GM11168 (cell line): ENCODE results near the gene CTDSP1.

Experiments used
- in situ Hi-C: fragments of 300-500 bp; cut with MboI; formaldehyde crosslinking; loops from one replicate; pipeline ENCODE4 v1.12.0; 2022; ENCODE audit warnings: low sequenced_read_pairs; ENCODE audit not compliant: unreplicated experiment

Gene CTDSP1

GRCh38 chr2:218399391-218400166 lies at the start of gene CTDSP1:
Gene CTDSP1 (plus strand): TSS chr2:218399868. CDS start chr2:218400091, 223 bp downstream.
- in situ Hi-C loops: loop anchor here (10.0 kb wide), 1 partner anchor 95 kb away; no protein-coding TSS in a partner anchor

GRCh38 chr2:218354045-218354444 lies 45.6 kb upstream of the CTDSP1 start:
- in situ Hi-C loops: no loop called here

GRCh38 chr2:218354850-218355443 lies 44.7 kb upstream of the CTDSP1 start:
- in situ Hi-C loops: loop anchor here (5.0 kb wide), 1 partner anchor 53 kb away; no protein-coding TSS in a partner anchor

- in situ Hi-C loops: loop anchor here (5.0 kb wide), 1 partner anchor 55 kb away; no protein-coding TSS in a partner anchor
These were observed 42.2 kb upstream of the CTDSP1 start for GRCh38 chr2:218357236-218358177.

GRCh38 chr2:218360453-218360852 lies 39.2 kb upstream of the CTDSP1 start:
- in situ Hi-C loops: no loop called here

- in situ Hi-C loops: no loop called here
These were observed 37.1 kb upstream of the CTDSP1 start for GRCh38 chr2:218362606-218363005.

- in situ Hi-C loops: no loop called here
These were observed 35.9 kb upstream of the CTDSP1 start for GRCh38 chr2:218363736-218364135.

- in situ Hi-C loops: no loop called here
These were observed 35.5 kb upstream of the CTDSP1 start for GRCh38 chr2:218364196-218364595.

GRCh38 chr2:218366621-218367414 lies 32.9 kb upstream of the CTDSP1 start:
- in situ Hi-C loops: no loop called here

GRCh38 chr2:218367415-218368149 lies 32.1 kb upstream of the CTDSP1 start:
- in situ Hi-C loops: no loop called here

- in situ Hi-C loops: no loop called here
These were observed 31.5 kb upstream of the CTDSP1 start for GRCh38 chr2:218368150-218368528.

- in situ Hi-C loops: no loop called here
These were observed 31.0 kb upstream of the CTDSP1 start for GRCh38 chr2:218368621-218369153.

- in situ Hi-C loops: no loop called here
These were observed 30.3 kb upstream of the CTDSP1 start for GRCh38 chr2:218369330-218369729.

- in situ Hi-C loops: no loop called here
These were observed 29.1 kb upstream of the CTDSP1 start for GRCh38 chr2:218370410-218371063.

GRCh38 chr2:218371983-218372350 lies 27.7 kb upstream of the CTDSP1 start:
- in situ Hi-C loops: no loop called here

- in situ Hi-C loops: no loop called here
These were observed 24.9 kb upstream of the CTDSP1 start for GRCh38 chr2:218374795-218375194.

- in situ Hi-C loops: no loop called here
These were observed 24.5 kb upstream of the CTDSP1 start for GRCh38 chr2:218375212-218375611.

- in situ Hi-C loops: no loop called here
These were observed 21.6 kb upstream of the CTDSP1 start for GRCh38 chr2:218378053-218378452.
